Endothelial cell of umbilical vein (primary cell): ENCODE measurements around the gene SMG5. TPM values are rescaled to one million over a fixed set of nuclear protein-coding genes. Genes with fewer than 3 reads are reported as not detected.

Experiments
- BruUV-seq: library from RNA; stranded (reverse); fragments of 400-500 nt; replicated peaks from 2 replicates; lab custom pipeline; 2021; lab: Mats Ljungman, UMichigan
- CTCF ChIA-PET: fragments of 300-600, 350-600 bp; sonication (Branson Sonifier 250); formaldehyde crosslinking; loops from one replicate; lab custom pipeline; 2021; ENCODE audit warnings: antibody characterized with exemption, inconsistent platforms; lab: Charles Lee
- POLR2A ChIA-PET: fragments of 300-600, 350-600 bp; sonication (Branson Sonifier 250); formaldehyde crosslinking; loops from one replicate; lab custom pipeline; 2021; ENCODE audit warnings: antibody characterized with exemption, inconsistent platforms; lab: Charles Lee
- DNase-seq: peaks from one replicate; pipeline ENCODE4 v3.0.0-alpha.2; 2011; ENCODE audit warnings: low read depth, low spot score
- FAIRE-seq: peaks from 2 replicates; lab custom pipeline; 2011; peaks lifted over from hg19 to GRCh38; lab: Jason Lieb, UNC
- H2AFZ ChIP-seq: 2 replicates; pipeline ENCODE4 v1.6.0; 2012; ENCODE audit warnings: low read depth, low read length, control low read depth, inconsistent platforms
- H3K27ac ChIP-seq: 2 replicates; pipeline ENCODE4 v1.5.1; 2011; ENCODE audit warnings: low read depth, mild to moderate bottlenecking, control low read depth, low read length, moderate library complexity; ENCODE audit not compliant: insufficient read depth
- H3K27me3 ChIP-seq, 2 experiments: 2 replicates each; pipeline versions ENCODE4 v1.6.0 to v1.6.1; 2011; ENCODE audit warnings: low read length in 2 of 2, mixed read lengths in 1 of 2; ENCODE audit not compliant: control insufficient read depth in 2 of 2, insufficient read depth in 2 of 2
- H3K36me3 ChIP-seq, 2 experiments: 2 replicates in 1 of 2; 3 replicates in 1 of 2; pipeline ENCODE4 v1.5.1; 2011; ENCODE audit warnings: low read length in 2 of 2, mild to moderate bottlenecking in 1 of 2, moderate library complexity in 1 of 2; ENCODE audit not compliant: control insufficient read depth in 2 of 2, insufficient read depth in 2 of 2; ENCODE audit errors: extremely low read depth in 1 of 2
- H3K4me1 ChIP-seq: 3 replicates; pipeline ENCODE4 v1.5.1; 2011; ENCODE audit warnings: mild to moderate bottlenecking, low read length; ENCODE audit not compliant: control insufficient read depth, insufficient read depth; ENCODE audit errors: extremely low read depth
- H3K4me2 ChIP-seq: 2 replicates; pipeline ENCODE4 v1.6.1; 2011; ENCODE audit warnings: low read length, control low read depth, mixed read lengths; ENCODE audit not compliant: insufficient read depth
- H3K4me3 ChIP-seq, 3 experiments: fragments of 200-600 bp in 1 of 3; sonication (generic), shearing (Covaris generic) in 1 of 3; replicated peaks in 1 of 3; 2 replicates each; pipeline ENCODE4 v1.5.1; 2011 to 2016; ENCODE audit warnings: control low read depth in 3 of 3, low read length in 3 of 3, mild to moderate bottlenecking in 2 of 3, inconsistent platforms in 1 of 3, low read depth in 1 of 3, moderate library complexity in 1 of 3; ENCODE audit not compliant: insufficient read depth in 1 of 3
- H3K79me2 ChIP-seq: 2 replicates; pipeline ENCODE4 v1.6.0; 2012; ENCODE audit warnings: low read length, inconsistent platforms; ENCODE audit not compliant: control insufficient read depth, insufficient read depth
- H3K9ac ChIP-seq: replicated peaks from 2 replicates; pipeline ENCODE3; 2011; ENCODE audit warnings: low read length, control low read depth; ENCODE audit not compliant: insufficient read depth; ENCODE audit errors: extremely low read depth
- H3K9me1 ChIP-seq: replicated peaks from 3 replicates; pipeline ENCODE4 v1.6.0; 2011; ENCODE audit warnings: mild to moderate bottlenecking, low read length; ENCODE audit not compliant: control insufficient read depth, insufficient read depth; ENCODE audit errors: extremely low read depth
- H3K9me3 ChIP-seq: replicated peaks from 2 replicates; pipeline ENCODE4 v1.5.1; 2012; ENCODE audit warnings: low read length, inconsistent platforms; ENCODE audit not compliant: control insufficient read depth, insufficient read depth
- H4K20me1 ChIP-seq: replicated peaks from 2 replicates; pipeline ENCODE3; 2011; ENCODE audit warnings: mild to moderate bottlenecking, low read length; ENCODE audit not compliant: control insufficient read depth, insufficient read depth; ENCODE audit errors: extremely low read depth
- FOS ChIP-seq: IDR thresholded peaks from 2 replicates; pipeline ENCODE4 v1.6.1; 2011; ENCODE audit warnings: mild to moderate bottlenecking, low read length, moderate library complexity, borderline replicate concordance; ENCODE audit not compliant: insufficient read depth
- GATA2 ChIP-seq: IDR thresholded peaks from 2 replicates; pipeline ENCODE4 v1.7.0; 2011; ENCODE audit warnings: low read depth, mild to moderate bottlenecking, moderate library complexity, mixed read lengths, low read length; ENCODE audit not compliant: insufficient read length, insufficient read depth
- JUN ChIP-seq: IDR thresholded peaks from 2 replicates; pipeline ENCODE4 v1.6.1; 2011; ENCODE audit warnings: borderline replicate concordance, low read depth; ENCODE audit not compliant: insufficient read length, insufficient read depth
- MYC ChIP-seq: IDR thresholded peaks from one replicate; pipeline ENCODE4 v1.6.1; 2011; ENCODE audit warnings: mild to moderate bottlenecking, low read depth, low read length
- POLR2AphosphoS5 ChIP-seq: IDR thresholded peaks from 2 replicates; pipeline ENCODE4 v1.6.1; 2012; ENCODE audit warnings: low read depth, mild to moderate bottlenecking, control low read depth, low read length, moderate library complexity; ENCODE audit not compliant: insufficient read depth
- dilution Hi-C: fragments of 300-500 bp; cut with MboI; formaldehyde crosslinking; loops from one replicate; pipeline ENCODE4 v1.15.0; 2019; ENCODE audit warnings: low sequenced_read_pairs; ENCODE audit not compliant: extremely low pct_ligation_motif_present
- intact Hi-C: fragments of 100-400 bp; cut with micrococcal nuclease; formaldehyde crosslinking; loops from one replicate; pipeline ENCODE4 v1.10.0; 2022
- polyA plus RNA-seq, 4 experiments: library from polyadenylated mRNA; depleted of rRNA in 3 of 4; stranded (reverse) in 3 of 4; unstranded in 1 of 4; fragments of >200 nt; gene quantifications; 2 replicates each; pipeline versions ENCODE4 v1.2.1 to v1.2.3, GENCODE V29; 2011 to 2012; ENCODE audit warnings: missing spikeins in 1 of 4
- total RNA-seq: library from RNA; stranded (reverse); gene quantifications from 2 replicates; pipeline ENCODE4 v1.2.3, GENCODE V29; 2021
- TF ChIP-seq, protein P1 (sequence below), 2 donors: IDR thresholded peaks; 1 replicate in 1 of 2; 2 replicates in 1 of 2; pipeline ENCODE4 v1.5.1; 2011; ENCODE audit warnings: low read length in 2 of 2, mild to moderate bottlenecking in 2 of 2, moderate library complexity in 2 of 2, control low read depth in 1 of 2, inconsistent platforms in 1 of 2, low read depth in 1 of 2; ENCODE audit not compliant: insufficient read depth in 1 of 2; ENCODE audit errors: extremely low read depth in 1 of 2

The SMG5 gene
- total and polyA plus RNA-seq, 2 donors (not counting 3 experiments of a cell fraction or from before 2014, with no cell fraction given): 37.4 to 82.6 TPM

DNA sequence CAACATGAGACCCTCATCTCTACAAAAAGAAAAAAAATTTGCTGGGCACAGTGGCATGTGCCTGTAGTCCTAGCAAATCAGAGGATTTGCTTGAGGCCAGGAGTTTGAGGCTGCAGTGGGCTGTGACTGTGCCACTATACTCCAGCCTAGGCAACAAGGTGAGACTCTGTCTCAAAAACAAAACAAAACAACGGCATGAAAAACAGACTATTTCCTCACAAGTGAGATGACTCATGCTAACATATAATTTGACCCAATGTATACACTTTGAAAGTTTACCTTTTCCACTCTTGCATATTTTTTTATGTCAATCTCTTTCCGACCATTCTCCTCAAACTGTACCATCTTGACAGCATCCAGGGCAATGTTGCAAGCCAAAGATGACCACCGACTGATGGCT lies 37.9 kb upstream of the SMG5 start:
- no peaks in the 10 kb centered on the region for H3K9me3 ChIP-seq
- H3K9me1 ChIP-seq: no peaks in the 10 kb centered on the region
- BruUV-seq: no TSS peak
- no peak overlapping the region for H3K9ac ChIP-seq
- TF ChIP-seq POLR2AphosphoS5 (no peak), FOS (peak; percentile 17)
- no peaks in the 10 kb centered on the region for H4K20me1 ChIP-seq
- intact Hi-C loops: no loop called here
- H2AFZ ChIP-seq: no peak overlapping the region
- ChIA-PET POLR2A (no interaction called here), CTCF (interaction anchor here (1.5 to 1.8 kb wide), 4 partner anchors 16 to 180 kb away, joined by 6 to 17 read pairs (median 10); partner anchors contain the start of genes CCT3, GLMP and TSACC)
- dilution Hi-C loops: no loop called here
- peak; percentile 50 for FAIRE-seq
- H3K4me3 ChIP-seq: no peak overlapping the region
- H3K27me3 ChIP-seq: no peaks in the 10 kb centered on the region
- H3K27ac ChIP-seq: no peak overlapping the region
- DNase-seq: no peak
- H3K79me2 ChIP-seq: peaks cover 4% of the 10 kb centered on the region
- peaks cover 2% of the 10 kb centered on the region for H3K4me1 ChIP-seq
- H3K4me2 ChIP-seq: no peak overlapping the region
- H3K36me3 ChIP-seq: peaks cover 55% of the 10 kb centered on the region in 2 experiments

DNA sequence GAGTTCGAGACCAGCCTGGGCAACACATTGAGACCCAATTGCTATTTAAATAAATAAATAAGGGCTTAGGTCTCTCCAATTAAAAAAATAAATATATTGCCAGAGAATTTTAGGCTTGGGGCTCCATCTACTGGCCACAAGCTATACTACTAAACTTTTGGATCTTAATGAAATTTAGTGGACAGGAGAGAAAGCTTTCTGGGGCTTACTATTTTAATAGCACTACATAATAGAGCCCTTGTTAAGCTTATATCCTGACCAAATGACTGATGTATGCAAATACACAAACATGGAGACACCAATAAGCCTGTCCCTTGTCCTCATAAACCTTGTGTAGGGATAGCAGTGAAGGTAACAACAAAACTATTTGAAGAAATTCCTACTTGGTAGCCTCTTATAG lies 37.0 kb upstream of the SMG5 start:
- Histone ChIP-seq H3K36me3 (peaks cover 51 to 58% of the 10 kb centered on the region in 2 experiments), H2AFZ (no peak overlapping the region), H3K9me1 (no peaks in the 10 kb centered on the region), H3K9me3 (no peaks in the 10 kb centered on the region), H3K4me2 (no peak overlapping the region), H3K4me1 (peaks cover 2% of the 10 kb centered on the region), H3K9ac (no peak overlapping the region), H3K4me3 (no peak overlapping the region), H3K79me2 (peaks cover 2% of the 10 kb centered on the region), H4K20me1 (no peaks in the 10 kb centered on the region), H3K27ac (no peak overlapping the region), H3K27me3 (no peaks in the 10 kb centered on the region)
- FAIRE-seq (no peak), DNase-seq (peak; percentile 60)
- dilution Hi-C loops: no loop called here
- BruUV-seq: no TSS peak
- intact Hi-C loops: loop anchor here (1.0 kb wide), 1 partner anchor 173 kb away; no protein-coding TSS in a partner anchor
- CTCF ChIA-PET: interaction anchor here (0.6 to 2.1 kb wide), 23 partner anchors 10 to 229 kb away, joined by 3 to 17 read pairs (median 6); partner anchors contain the start of genes CCT3, GLMP, PMF1 and SMG5
- no peak for TF ChIP-seq GATA2
- no peak for TF ChIP-seq JUN
- no peak for TF ChIP-seq POLR2AphosphoS5
- no peak for TF ChIP-seq MYC
- TF ChIP-seq, protein P1, sequence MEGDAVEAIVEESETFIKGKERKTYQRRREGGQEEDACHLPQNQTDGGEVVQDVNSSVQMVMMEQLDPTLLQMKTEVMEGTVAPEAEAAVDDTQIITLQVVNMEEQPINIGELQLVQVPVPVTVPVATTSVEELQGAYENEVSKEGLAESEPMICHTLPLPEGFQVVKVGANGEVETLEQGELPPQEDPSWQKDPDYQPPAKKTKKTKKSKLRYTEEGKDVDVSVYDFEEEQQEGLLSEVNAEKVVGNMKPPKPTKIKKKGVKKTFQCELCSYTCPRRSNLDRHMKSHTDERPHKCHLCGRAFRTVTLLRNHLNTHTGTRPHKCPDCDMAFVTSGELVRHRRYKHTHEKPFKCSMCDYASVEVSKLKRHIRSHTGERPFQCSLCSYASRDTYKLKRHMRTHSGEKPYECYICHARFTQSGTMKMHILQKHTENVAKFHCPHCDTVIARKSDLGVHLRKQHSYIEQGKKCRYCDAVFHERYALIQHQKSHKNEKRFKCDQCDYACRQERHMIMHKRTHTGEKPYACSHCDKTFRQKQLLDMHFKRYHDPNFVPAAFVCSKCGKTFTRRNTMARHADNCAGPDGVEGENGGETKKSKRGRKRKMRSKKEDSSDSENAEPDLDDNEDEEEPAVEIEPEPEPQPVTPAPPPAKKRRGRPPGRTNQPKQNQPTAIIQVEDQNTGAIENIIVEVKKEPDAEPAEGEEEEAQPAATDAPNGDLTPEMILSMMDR (IDR thresholded peaks at IDR 0.05; ENCODE audit: extremely low read depth in 1 of 2, insufficient read depth in 1 of 2, low read depth in 1 of 2, low read length in 2 of 2): peak; percentile 31 to 47
- no peak for TF ChIP-seq FOS
- POLR2A ChIA-PET: interaction anchor here (0.6 kb wide), 1 partner anchor 95 kb away, joined by 8 read pairs; no protein-coding TSS in a partner anchor
